IMR-90 (cell line): Measurements from ENCODE around the gene SCARB1. TPM values are rescaled to one million over a fixed set of nuclear protein-coding genes. Genes with fewer than 3 reads are reported as not detected.

Source experiments
- ATAC-seq: fragments of 200-7000 bp; cut with Tn5 transposase; 2 replicates; pipeline ENCODE4 v1.9.1; 2020; ENCODE audit warnings: low read depth, mild to moderate bottlenecking, moderate library complexity
- BruUV-seq: library from RNA; stranded (reverse); fragments of 400-500 nt; replicated peaks from 2 replicates; lab custom pipeline; 2021; lab: Mats Ljungman, UMichigan
- CTCF ChIA-PET: fragments of 300-600 bp; formaldehyde crosslinking; extraction: SDS; loops from one replicate; lab custom pipeline; 2021; ENCODE audit warnings: antibody characterized with exemption; lab: Yijun Ruan, JAX
- POLR2A ChIA-PET: fragments of 300-600 bp; sonication (Branson Sonifier 250); formaldehyde crosslinking; loops from one replicate; lab custom pipeline; 2022; ENCODE audit warnings: antibody characterized with exemption; ENCODE audit not compliant: unreplicated experiment; lab: Charles Lee
- DNase-seq: peaks from one replicate; pipeline ENCODE4 v3.0.0; 2013
- H2AFZ ChIP-seq: replicated peaks from 2 replicates; pipeline ENCODE3; 2013; ENCODE audit warnings: low read length, mild to moderate bottlenecking; ENCODE audit not compliant: poor library complexity
- H2AK5ac ChIP-seq: 2 replicates; pipeline ENCODE4 v1.6.1; 2013; ENCODE audit warnings: low read depth, low read length, inconsistent platforms
- H2AK9ac ChIP-seq: replicated peaks from 2 replicates; pipeline ENCODE3; 2013; ENCODE audit warnings: mild to moderate bottlenecking, low read depth, low read length, moderate library complexity; ENCODE audit not compliant: poor library complexity
- H2BK120ac ChIP-seq: 2 replicates; pipeline ENCODE4 v1.6.1; 2013; ENCODE audit warnings: low read depth, low read length, inconsistent platforms
- H2BK15ac ChIP-seq: 3 replicates; pipeline ENCODE4 v1.6.1; 2013; ENCODE audit warnings: low read depth, low read length, inconsistent platforms
- H2BK20ac ChIP-seq: 2 replicates; pipeline ENCODE4 v1.6.1; 2013; ENCODE audit warnings: low read depth, mild to moderate bottlenecking, inconsistent platforms, low read length, moderate library complexity
- H2BK5ac ChIP-seq: 2 replicates; pipeline ENCODE4 v1.6.1; 2013; ENCODE audit warnings: mild to moderate bottlenecking, low read depth, low read length, inconsistent platforms; ENCODE audit not compliant: poor library complexity, severe bottlenecking
- H3K14ac ChIP-seq: replicated peaks from 2 replicates; pipeline ENCODE4 v1.6.1; 2013; ENCODE audit warnings: low read depth, low read length, inconsistent platforms
- H3K18ac ChIP-seq: 2 replicates; pipeline ENCODE4 v1.6.1; 2013; ENCODE audit warnings: low read depth, low read length, control low read depth
- H3K23ac ChIP-seq: 2 replicates; pipeline ENCODE4 v1.6.1; 2013; ENCODE audit warnings: low read depth, low read length, inconsistent platforms
- H3K27ac ChIP-seq: 2 replicates; pipeline ENCODE4 v1.5.1; 2013; ENCODE audit warnings: mild to moderate bottlenecking, control low read depth, low read length; ENCODE audit not compliant: insufficient read depth
- H3K27me3 ChIP-seq: 2 replicates; pipeline ENCODE4 v1.6.1; 2013; ENCODE audit warnings: low read length; ENCODE audit not compliant: control insufficient read depth, insufficient read depth
- H3K36me3 ChIP-seq: 2 replicates; pipeline ENCODE4 v1.6.1; 2013; ENCODE audit warnings: low read length, mixed read lengths; ENCODE audit not compliant: control insufficient read depth, insufficient read depth
- H3K4ac ChIP-seq: 2 replicates; pipeline ENCODE4 v1.6.1; 2013; ENCODE audit warnings: low read depth, low read length, inconsistent platforms
- H3K4me1 ChIP-seq: 2 replicates; pipeline ENCODE4 v1.6.1; 2013; ENCODE audit warnings: low read length, mixed read lengths; ENCODE audit not compliant: control insufficient read depth, insufficient read depth
- H3K4me2 ChIP-seq: 2 replicates; pipeline ENCODE4 v1.6.1; 2013; ENCODE audit warnings: low read depth, mild to moderate bottlenecking, control low read depth, low read length, moderate library complexity
- H3K4me3 ChIP-seq: 2 replicates; pipeline ENCODE4 v1.5.1; 2013; ENCODE audit warnings: low read depth, mild to moderate bottlenecking, control low read depth, low read length, moderate library complexity; ENCODE audit not compliant: insufficient read depth
- H3K56ac ChIP-seq: 2 replicates; pipeline ENCODE4 v1.6.1; 2013; ENCODE audit warnings: low read length, inconsistent platforms; ENCODE audit not compliant: insufficient read depth; ENCODE audit errors: extremely low read depth
- H3K79me1 ChIP-seq, 2 experiments: 2 replicates each; pipeline ENCODE4 v1.6.1; 2013; ENCODE audit warnings: low read length in 2 of 2, inconsistent platforms in 1 of 2, low read depth in 1 of 2
- H3K9ac ChIP-seq: 2 replicates; pipeline ENCODE4 v1.6.1; 2013; ENCODE audit warnings: low read depth, low read length, control low read depth
- H3K9me1 ChIP-seq: 2 replicates; pipeline ENCODE4 v1.6.1; 2013; ENCODE audit warnings: low read length, inconsistent platforms; ENCODE audit not compliant: insufficient read depth
- H3K9me3 ChIP-seq: 2 replicates; pipeline ENCODE4 v1.6.1; 2013; ENCODE audit warnings: low read length; ENCODE audit not compliant: control insufficient read depth, insufficient read depth
- H4K20me1 ChIP-seq: 2 replicates; pipeline ENCODE4 v1.6.1; 2013; ENCODE audit warnings: low read length, inconsistent platforms; ENCODE audit not compliant: insufficient read depth
- H4K5ac ChIP-seq: 2 replicates; pipeline ENCODE4 v1.6.1; 2013; ENCODE audit warnings: mild to moderate bottlenecking, low read depth, low read length, control low read depth
- H4K8ac ChIP-seq, 2 experiments: 2 replicates each; pipeline ENCODE4 v1.6.1; 2013; ENCODE audit warnings: low read depth in 2 of 2, low read length in 2 of 2, control low read depth in 1 of 2, inconsistent platforms in 1 of 2
- H4K91ac ChIP-seq: 2 replicates; pipeline ENCODE4 v1.6.1; 2013; ENCODE audit warnings: low read depth, low read length, inconsistent platforms; ENCODE audit not compliant: insufficient read depth
- FOS ChIP-seq: fragments of 150-350 bp; IDR thresholded peaks from 2 replicates; pipeline ENCODE4 v1.6.1; 2016; ENCODE audit warnings: low read depth, low read length
- MAZ ChIP-seq: IDR thresholded peaks from 2 replicates; pipeline ENCODE4 v1.6.1; 2012; ENCODE audit warnings: low read depth, mild to moderate bottlenecking, low read length, improper control_type of control experiment, moderate library complexity, borderline replicate concordance
- MXI1 ChIP-seq: IDR thresholded peaks from 2 replicates; pipeline ENCODE4 v1.6.1; 2012; ENCODE audit warnings: low read depth, mild to moderate bottlenecking, low read length, moderate library complexity, borderline replicate concordance
- NFE2L2 ChIP-seq: fragments of 150-350 bp; IDR thresholded peaks from 2 replicates; pipeline ENCODE4 v1.6.1; 2016; ENCODE audit warnings: low read depth, mild to moderate bottlenecking, low read length
- WGBS, 2 experiments: methylation state at CpG; one replicate each; pipeline versions ENCODE4 v1.1.5 to v1.1.7; 2013; ENCODE audit warnings: missing lambda C conversion rate in 2 of 2; ENCODE audit not compliant: insufficient read length in 1 of 2; ENCODE audit errors: extremely low coverage in 2 of 2; 5-methylcytosine and 5-hydroxymethylcytosine counted together
- dilution Hi-C: fragments of 300-500 bp; cut with HindIII; formaldehyde crosslinking; loops from one replicate; pipeline ENCODE4 v1.14.3; 2018; ENCODE audit warnings: low sequenced_read_pairs; ENCODE audit not compliant: unreplicated experiment
- in situ Hi-C: fragments of 300-500 bp; cut with MboI; formaldehyde crosslinking; loops from 3 replicates; pipeline ENCODE4 v1.14.3; 2019; ENCODE audit warnings: low sequenced_read_pairs, inconsistent platforms, mixed read lengths
- intact Hi-C: fragments of 100-400 bp; cut with micrococcal nuclease; formaldehyde crosslinking; loops from 2 replicates; pipeline ENCODE4 v1.10.0; 2022
- polyA plus RNA-seq, 3 experiments: library from polyadenylated mRNA; depleted of rRNA; stranded (reverse); fragments of >200 nt; gene quantifications; 2 replicates each; pipeline ENCODE4 v1.2.3, GENCODE V29; 2012; ENCODE audit warnings: low replicate concordance in 1 of 3
- total RNA-seq: library from RNA; depleted of rRNA; stranded (reverse); fragments of >200 nt; gene quantifications from 2 replicates; pipeline ENCODE4 v1.2.3, GENCODE V29; 2012
- TF ChIP-seq, protein P1 (sequence below): fragments of 150-350 bp; IDR thresholded peaks from 2 replicates; pipeline ENCODE4 v1.6.1; 2017; ENCODE audit warnings: mild to moderate bottlenecking, antibody characterized with exemption, low read length, low read depth
- TF ChIP-seq, protein P2 (sequence below): conservative IDR thresholded peaks from 2 replicates; pipeline ENCODE4 v1.5.1; 2012; ENCODE audit warnings: mild to moderate bottlenecking, low read depth, low read length, improper control_type of control experiment

SCARB1 gene
- total and polyA plus RNA-seq, 2 of the 4 experiments (the other 2 are of a cell fraction): 3.0 to 24.8 TPM

DNA sequence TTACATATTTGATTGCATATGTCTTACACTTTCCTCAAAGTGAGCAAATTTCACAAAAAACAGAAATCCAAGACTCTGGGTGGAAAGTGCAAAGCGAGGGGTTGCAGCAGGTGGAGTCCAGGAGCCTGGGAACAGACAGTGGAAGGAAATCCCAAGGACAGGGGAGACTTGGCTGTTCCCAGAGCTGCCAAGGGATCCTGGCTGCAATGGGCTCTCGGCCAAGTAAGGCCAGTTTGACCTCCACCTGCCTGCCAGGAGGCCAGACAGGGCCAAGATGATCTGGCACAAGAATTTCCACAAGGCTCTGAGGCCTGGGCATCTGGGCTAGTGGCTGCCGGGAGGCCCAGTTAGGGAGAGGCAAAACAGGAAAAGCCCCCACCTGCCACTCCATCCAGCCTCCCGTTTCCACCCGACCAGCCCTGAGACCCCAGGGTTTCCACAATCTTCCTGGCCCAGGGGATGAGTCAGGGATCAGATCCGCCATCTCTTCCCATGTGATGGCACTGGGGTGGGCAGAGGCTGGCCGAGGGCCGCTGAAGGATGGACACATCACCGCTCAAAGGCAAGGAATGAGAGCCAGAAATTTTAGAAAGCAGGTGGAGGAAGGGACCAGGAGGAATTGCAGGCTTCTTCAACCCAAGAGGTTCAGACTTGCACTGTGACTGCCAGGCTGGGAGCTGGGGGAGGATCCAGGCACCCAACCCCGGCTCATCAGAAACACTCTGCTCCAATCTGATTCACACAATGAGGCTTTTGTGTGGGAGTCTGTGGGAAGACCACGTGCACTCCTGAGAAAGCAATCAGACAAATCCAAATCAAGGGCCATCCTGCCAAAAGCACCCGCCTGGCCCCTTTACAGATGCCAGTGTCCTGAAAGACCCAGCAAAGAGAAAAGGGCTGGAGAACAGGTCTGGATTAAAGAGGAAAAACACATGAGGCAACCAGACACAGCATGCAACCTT lies 16.3 kb downstream of the SCARB1 start:
- in situ Hi-C loops: no loop called here
- Histone ChIP-seq H3K9me1 (0 out of 2 replicates have a peak, but pooled peaks cover under 1% of the 10 kb centered on the region), H2BK120ac (no peak overlapping the region), H3K9me3 (no peaks in the 10 kb centered on the region), H2BK20ac (no peak overlapping the region), H3K4ac (no peak overlapping the region), H3K18ac (no peak overlapping the region), H4K20me1 (no peaks in the 10 kb centered on the region), H4K8ac (no peak overlapping the region), H3K4me2 (no peak overlapping the region), H3K23ac (no peak overlapping the region), H3K4me1 (peaks cover 11% of the 10 kb centered on the region; the same call in 1 of the 2 replicates), H2AFZ (no peak overlapping the region), H2BK5ac (no peak overlapping the region), H3K4me3 (no peak overlapping the region), H3K79me1 (no peaks in the 10 kb centered on the region; a peak in 1 of 4 replicates), H3K27ac (no peak overlapping the region), H3K27me3 (no peaks in the 10 kb centered on the region; the same call in 1 of the 2 replicates), H2AK9ac (no peak overlapping the region), H4K91ac (no peak overlapping the region), H3K56ac (no peak overlapping the region), H3K14ac (no peak overlapping the region), H3K9ac (no peak overlapping the region), H4K5ac (no peak overlapping the region), H2BK15ac (no peak overlapping the region), H3K36me3 (no peaks in the 10 kb centered on the region), H2AK5ac (no peak overlapping the region)
- intact Hi-C loops: no loop called here
- TF ChIP-seq, protein P1, sequence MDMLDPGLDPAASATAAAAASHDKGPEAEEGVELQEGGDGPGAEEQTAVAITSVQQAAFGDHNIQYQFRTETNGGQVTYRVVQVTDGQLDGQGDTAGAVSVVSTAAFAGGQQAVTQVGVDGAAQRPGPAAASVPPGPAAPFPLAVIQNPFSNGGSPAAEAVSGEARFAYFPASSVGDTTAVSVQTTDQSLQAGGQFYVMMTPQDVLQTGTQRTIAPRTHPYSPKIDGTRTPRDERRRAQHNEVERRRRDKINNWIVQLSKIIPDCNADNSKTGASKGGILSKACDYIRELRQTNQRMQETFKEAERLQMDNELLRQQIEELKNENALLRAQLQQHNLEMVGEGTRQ: peak; percentile 39; the same call in 1 of the 2 replicates
- TF ChIP-seq FOS (no peak), MAZ (no peak), MXI1 (no peak), NFE2L2 (no peak)
- TF ChIP-seq, protein P2, sequence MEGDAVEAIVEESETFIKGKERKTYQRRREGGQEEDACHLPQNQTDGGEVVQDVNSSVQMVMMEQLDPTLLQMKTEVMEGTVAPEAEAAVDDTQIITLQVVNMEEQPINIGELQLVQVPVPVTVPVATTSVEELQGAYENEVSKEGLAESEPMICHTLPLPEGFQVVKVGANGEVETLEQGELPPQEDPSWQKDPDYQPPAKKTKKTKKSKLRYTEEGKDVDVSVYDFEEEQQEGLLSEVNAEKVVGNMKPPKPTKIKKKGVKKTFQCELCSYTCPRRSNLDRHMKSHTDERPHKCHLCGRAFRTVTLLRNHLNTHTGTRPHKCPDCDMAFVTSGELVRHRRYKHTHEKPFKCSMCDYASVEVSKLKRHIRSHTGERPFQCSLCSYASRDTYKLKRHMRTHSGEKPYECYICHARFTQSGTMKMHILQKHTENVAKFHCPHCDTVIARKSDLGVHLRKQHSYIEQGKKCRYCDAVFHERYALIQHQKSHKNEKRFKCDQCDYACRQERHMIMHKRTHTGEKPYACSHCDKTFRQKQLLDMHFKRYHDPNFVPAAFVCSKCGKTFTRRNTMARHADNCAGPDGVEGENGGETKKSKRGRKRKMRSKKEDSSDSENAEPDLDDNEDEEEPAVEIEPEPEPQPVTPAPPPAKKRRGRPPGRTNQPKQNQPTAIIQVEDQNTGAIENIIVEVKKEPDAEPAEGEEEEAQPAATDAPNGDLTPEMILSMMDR: no peak
- POLR2A ChIA-PET: no interaction called here
- peak; percentile 45 for ATAC-seq
- dilution Hi-C loops: no loop called here
- DNase-seq: peak; percentile 50
- CTCF ChIA-PET: no interaction called here
- 83% methylated on average over 1 of the region's 12 CpGs; no CpG with 5 or more reads in 1 of the 2 experiments for WGBS, 2 experiments
- BruUV-seq: no TSS peak
